ENCODE results near the gene HOXB7. TPM values are rescaled to one million over a fixed set of nuclear protein-coding genes. Genes with fewer than 3 reads are reported as not detected.

HOXB7 gene
- total RNA-seq, 1 donor from 2014 or later: 8.5 TPM

- no peak for DNase-seq (ENCODE audit: low read depth, low spot score)
- peak overlapping the region; percentile 90 for H3K27ac Mint-ChIP-seq (ENCODE audit: unreplicated experiment)
- H3K9me3 Mint-ChIP-seq: no peaks in the 10 kb centered on the region
- peaks cover 12% of the 10 kb centered on the region for H3K36me3 Mint-ChIP-seq (ENCODE audit: low read depth)
- no peak for TF ChIP-seq CTCF (conservative IDR thresholded peaks at IDR 0.05)
- H3K27me3 Mint-ChIP-seq (ENCODE audit: low read depth): peaks cover 99% of the 10 kb centered on the region
- peaks cover 9% of the 10 kb centered on the region for H3K4me1 Mint-ChIP-seq
- H3K4me3 Mint-ChIP-seq: peak overlapping the region; percentile 86
These were observed 10.9 kb upstream of the HOXB7 start for GRCh38 chr17:48621410-48622392.

GRCh38 chr17:48620461-48621139 lies 9.8 kb upstream of the HOXB7 start:
- H3K27me3 Mint-ChIP-seq (ENCODE audit: low read depth): peaks cover 100% of the 10 kb centered on the region
- TF ChIP-seq CTCF (conservative IDR thresholded peaks at IDR 0.05): no peak
- peaks cover 10% of the 10 kb centered on the region for H3K36me3 Mint-ChIP-seq (ENCODE audit: low read depth)
- no peaks in the 10 kb centered on the region for H3K9me3 Mint-ChIP-seq
- H3K4me3 Mint-ChIP-seq: peak overlapping the region; percentile 86
- peaks cover 9% of the 10 kb centered on the region for H3K4me1 Mint-ChIP-seq
- no peak for DNase-seq (ENCODE audit: low read depth, low spot score)
- no peak overlapping the region for H3K27ac Mint-ChIP-seq (ENCODE audit: unreplicated experiment)

DNA sequence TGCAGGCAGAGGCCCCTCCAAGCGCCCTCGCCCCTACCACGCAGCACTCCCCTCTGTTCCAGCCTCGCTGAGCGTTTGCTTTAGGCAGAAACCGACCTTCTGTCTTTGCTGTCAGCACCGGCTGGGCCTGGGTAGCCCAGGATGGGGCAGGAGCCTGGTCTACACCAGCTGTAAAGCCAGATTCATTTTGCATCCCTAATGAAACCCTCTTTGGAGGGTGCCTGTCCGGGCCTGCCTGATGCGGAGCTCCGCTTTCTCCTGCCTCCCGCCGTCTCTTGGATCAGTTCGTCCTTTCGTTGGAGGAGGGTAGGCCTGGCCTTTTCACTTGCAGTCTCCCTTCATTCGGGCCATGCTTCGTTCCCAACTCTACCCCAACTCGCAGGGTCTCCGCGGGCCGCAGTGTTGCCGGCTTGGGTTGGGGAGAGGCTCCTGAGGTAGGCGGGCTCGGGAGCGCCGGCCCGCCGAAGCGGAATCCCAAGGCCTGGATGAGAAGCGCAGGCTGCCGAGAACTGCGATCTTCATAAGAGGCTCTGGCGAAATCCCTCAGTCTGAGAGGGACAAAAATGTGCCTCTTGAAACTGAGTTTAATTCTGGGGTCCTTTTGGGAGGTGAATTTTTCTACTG lies 9.1 kb upstream of the HOXB7 start:
- Mint-ChIP-seq H3K27ac (ENCODE audit: unreplicated experiment) (no peak overlapping the region), H3K4me1 (peaks cover 9% of the 10 kb centered on the region)

GRCh38 chr17:48618256-48618896 lies 7.6 kb upstream of the HOXB7 start:
- H3K36me3 Mint-ChIP-seq (ENCODE audit: low read depth): peaks cover 12% of the 10 kb centered on the region
- no peaks in the 10 kb centered on the region for H3K9me3 Mint-ChIP-seq
- peaks cover 9% of the 10 kb centered on the region for H3K4me1 Mint-ChIP-seq
- peaks cover 100% of the 10 kb centered on the region for H3K27me3 Mint-ChIP-seq (ENCODE audit: low read depth)
- H3K27ac Mint-ChIP-seq (ENCODE audit: unreplicated experiment): peak overlapping the region; percentile 97
- TF ChIP-seq CTCF (conservative IDR thresholded peaks at IDR 0.05): peak; percentile 100
- peak; percentile 96 for DNase-seq (ENCODE audit: low read depth, low spot score)
- H3K4me3 Mint-ChIP-seq: peak overlapping the region; percentile 88

More for the DNA sequence above, 9.1 kb upstream of the HOXB7 start:
- H3K27me3 Mint-ChIP-seq (ENCODE audit: low read depth): peaks cover 100% of the 10 kb centered on the region
- peaks cover 10% of the 10 kb centered on the region for H3K36me3 Mint-ChIP-seq (ENCODE audit: low read depth)
- DNase-seq (ENCODE audit: low read depth, low spot score): no peak
- peak overlapping the region; percentile 86 for H3K4me3 Mint-ChIP-seq
- H3K9me3 Mint-ChIP-seq: no peaks in the 10 kb centered on the region
- no peak for TF ChIP-seq CTCF (conservative IDR thresholded peaks at IDR 0.05)

Data from neural crest cell (in vitro differentiated cells).